Measurements from ENCODE around the gene DDX53.

Gene DDX53
- long read RNA-seq, result 0 reads

DNA sequence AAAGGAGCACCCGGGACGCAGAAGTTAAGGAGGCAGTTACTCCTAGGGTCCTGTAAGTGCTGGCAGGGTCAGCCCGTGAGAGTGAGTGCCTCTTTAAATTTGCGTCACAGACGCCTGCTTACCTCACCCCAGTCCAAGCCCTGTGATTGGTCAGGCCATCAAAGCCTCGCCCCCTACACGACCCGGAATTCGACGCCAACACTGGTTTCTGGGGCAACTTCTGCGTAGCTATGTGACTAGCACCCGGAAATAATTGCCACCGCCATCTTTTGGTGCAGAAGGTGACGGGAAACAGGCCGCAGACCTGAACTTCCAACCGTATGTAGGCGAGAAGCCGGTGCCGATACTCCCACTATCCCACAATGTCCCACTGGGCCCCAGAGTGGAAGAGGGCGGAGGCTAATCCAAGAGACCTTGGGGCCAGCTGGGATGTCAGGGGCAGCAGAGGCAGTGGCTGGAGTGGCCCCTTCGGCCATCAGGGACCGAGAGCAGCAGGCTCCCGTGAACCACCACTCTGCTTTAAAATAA, at the start of gene DDX53:
DDX53 (plus strand) TSS at position 265 of the 528 bp plus-strand sequence; CDS start at position 363, 98 bp downstream.
- Histone ChIP-seq H3K27ac (replicated peaks) (no peak within 1 kb of the TSS), H3K4me3 (replicated peaks; ENCODE audit: insufficient read depth, low read length) (no peak within 1 kb of the TSS)
- TF ChIP-seq, protein P1, sequence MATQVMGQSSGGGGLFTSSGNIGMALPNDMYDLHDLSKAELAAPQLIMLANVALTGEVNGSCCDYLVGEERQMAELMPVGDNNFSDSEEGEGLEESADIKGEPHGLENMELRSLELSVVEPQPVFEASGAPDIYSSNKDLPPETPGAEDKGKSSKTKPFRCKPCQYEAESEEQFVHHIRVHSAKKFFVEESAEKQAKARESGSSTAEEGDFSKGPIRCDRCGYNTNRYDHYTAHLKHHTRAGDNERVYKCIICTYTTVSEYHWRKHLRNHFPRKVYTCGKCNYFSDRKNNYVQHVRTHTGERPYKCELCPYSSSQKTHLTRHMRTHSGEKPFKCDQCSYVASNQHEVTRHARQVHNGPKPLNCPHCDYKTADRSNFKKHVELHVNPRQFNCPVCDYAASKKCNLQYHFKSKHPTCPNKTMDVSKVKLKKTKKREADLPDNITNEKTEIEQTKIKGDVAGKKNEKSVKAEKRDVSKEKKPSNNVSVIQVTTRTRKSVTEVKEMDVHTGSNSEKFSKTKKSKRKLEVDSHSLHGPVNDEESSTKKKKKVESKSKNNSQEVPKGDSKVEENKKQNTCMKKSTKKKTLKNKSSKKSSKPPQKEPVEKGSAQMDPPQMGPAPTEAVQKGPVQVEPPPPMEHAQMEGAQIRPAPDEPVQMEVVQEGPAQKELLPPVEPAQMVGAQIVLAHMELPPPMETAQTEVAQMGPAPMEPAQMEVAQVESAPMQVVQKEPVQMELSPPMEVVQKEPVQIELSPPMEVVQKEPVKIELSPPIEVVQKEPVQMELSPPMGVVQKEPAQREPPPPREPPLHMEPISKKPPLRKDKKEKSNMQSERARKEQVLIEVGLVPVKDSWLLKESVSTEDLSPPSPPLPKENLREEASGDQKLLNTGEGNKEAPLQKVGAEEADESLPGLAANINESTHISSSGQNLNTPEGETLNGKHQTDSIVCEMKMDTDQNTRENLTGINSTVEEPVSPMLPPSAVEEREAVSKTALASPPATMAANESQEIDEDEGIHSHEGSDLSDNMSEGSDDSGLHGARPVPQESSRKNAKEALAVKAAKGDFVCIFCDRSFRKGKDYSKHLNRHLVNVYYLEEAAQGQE (IDR thresholded peaks at IDR 0.05; ENCODE audit: insufficient replicate concordance, low read depth), result no peak
- TF ChIP-seq GABPA (IDR thresholded peaks at IDR 0.05; ENCODE audit: low read depth), result no peak
- TF ChIP-seq SPI1 (IDR thresholded peaks at IDR 0.05; ENCODE audit: borderline replicate concordance, low read depth), result no peak
- TF ChIP-seq POLR2AphosphoS5 (IDR thresholded peaks at IDR 0.05; ENCODE audit: low read depth), result no peak
- TF ChIP-seq, protein P2, sequence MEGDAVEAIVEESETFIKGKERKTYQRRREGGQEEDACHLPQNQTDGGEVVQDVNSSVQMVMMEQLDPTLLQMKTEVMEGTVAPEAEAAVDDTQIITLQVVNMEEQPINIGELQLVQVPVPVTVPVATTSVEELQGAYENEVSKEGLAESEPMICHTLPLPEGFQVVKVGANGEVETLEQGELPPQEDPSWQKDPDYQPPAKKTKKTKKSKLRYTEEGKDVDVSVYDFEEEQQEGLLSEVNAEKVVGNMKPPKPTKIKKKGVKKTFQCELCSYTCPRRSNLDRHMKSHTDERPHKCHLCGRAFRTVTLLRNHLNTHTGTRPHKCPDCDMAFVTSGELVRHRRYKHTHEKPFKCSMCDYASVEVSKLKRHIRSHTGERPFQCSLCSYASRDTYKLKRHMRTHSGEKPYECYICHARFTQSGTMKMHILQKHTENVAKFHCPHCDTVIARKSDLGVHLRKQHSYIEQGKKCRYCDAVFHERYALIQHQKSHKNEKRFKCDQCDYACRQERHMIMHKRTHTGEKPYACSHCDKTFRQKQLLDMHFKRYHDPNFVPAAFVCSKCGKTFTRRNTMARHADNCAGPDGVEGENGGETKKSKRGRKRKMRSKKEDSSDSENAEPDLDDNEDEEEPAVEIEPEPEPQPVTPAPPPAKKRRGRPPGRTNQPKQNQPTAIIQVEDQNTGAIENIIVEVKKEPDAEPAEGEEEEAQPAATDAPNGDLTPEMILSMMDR (IDR thresholded peaks at IDR 0.05; ENCODE audit: insufficient read depth, low read length), result no peak

DNA sequence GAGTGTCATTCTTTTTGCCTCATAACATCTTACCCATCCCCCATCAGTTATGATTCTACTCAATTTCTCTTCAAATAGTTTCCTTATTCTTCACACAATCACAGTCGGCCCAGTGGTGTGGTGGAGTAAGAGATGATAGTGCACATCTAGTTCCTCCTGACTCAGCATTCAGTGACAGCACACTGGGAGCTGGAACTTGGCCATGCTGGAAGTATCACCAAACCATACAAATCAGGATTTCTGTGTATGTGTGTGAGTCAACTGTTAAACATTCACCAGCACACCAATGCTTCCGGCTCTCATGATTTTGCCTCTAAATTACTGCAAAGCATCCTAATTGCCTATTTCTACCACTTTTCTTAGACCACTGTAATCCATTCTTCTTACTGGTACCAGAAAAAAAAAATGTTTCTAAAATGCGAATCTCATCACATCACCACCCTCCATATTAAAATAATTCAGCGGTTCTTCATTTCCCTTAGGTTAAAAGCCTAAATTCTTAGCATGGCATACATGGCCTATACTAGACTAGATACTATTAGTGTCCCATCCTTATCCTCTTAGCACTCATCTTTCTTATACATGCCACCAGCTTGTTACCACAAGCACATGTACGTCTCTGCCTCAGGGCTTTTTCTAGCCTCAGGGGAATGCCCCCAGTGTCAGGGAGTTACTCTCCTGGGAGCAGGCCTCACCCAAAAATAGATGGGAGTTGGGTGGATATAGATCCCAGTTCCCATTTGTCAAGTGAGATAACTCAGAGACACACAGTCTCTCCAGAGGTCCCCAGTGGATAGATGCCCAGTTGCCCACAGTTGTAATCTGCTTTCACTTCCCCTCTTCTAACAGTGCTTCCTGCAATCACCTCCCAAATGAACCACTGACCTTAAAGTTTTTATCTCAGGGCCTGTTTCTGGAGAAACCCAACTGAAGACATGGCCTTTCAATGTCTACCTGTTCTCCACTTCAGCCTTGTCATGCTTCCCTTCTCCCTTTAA, 49.2 kb upstream of the DDX53 start:
- no peak for TF ChIP-seq GABPA (IDR thresholded peaks at IDR 0.05; ENCODE audit: low read depth)
- TF ChIP-seq, protein P2 (IDR thresholded peaks at IDR 0.05; ENCODE audit: insufficient read depth, low read length), result no peak
- TF ChIP-seq, protein P1 (IDR thresholded peaks at IDR 0.05; ENCODE audit: insufficient replicate concordance, low read depth), result no peak
- TF ChIP-seq SPI1 (IDR thresholded peaks at IDR 0.05; ENCODE audit: borderline replicate concordance, low read depth), result no peak
- TF ChIP-seq POLR2AphosphoS5 (IDR thresholded peaks at IDR 0.05; ENCODE audit: low read depth), result no peak
- no peak for DNase-seq (ENCODE audit: low read depth in 1 of 2, low spot score in 1 of 2)
- Histone ChIP-seq H3K27me3 (ENCODE audit: insufficient read depth, poor library complexity, severe bottlenecking) (no peaks in the 10 kb centered on the region), H3K4me3 (replicated peaks; ENCODE audit: insufficient read depth, low read length) (no peak overlapping the region), H3K27ac (replicated peaks) (no peak overlapping the region)

More for the DNA sequence above, at the start of gene DDX53:
- DNase-seq (ENCODE audit: low read depth in 1 of 2, low spot score in 1 of 2), result no peak
- no peaks in the 10 kb centered on the region for H3K27me3 ChIP-seq (ENCODE audit: insufficient read depth, poor library complexity, severe bottlenecking)

DNA sequence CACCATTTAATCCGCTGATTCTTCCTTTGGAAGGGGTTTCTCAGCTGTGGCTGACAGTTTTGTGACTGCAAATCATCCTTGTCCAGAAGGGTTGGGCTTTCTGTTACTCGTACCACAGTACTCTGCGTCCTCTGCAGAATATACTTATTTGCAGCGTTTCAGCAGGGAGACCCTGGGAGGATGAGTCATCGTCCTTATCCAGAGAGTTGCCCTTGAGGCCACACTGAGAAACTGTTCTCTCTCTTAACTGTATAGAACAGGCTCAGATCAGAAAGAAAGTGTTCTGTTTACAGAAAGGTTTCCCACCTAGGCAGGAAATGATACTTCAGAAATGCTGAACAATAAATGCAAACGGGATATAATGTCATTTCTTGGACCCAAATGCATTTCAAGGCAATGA, 47.8 kb upstream of the DDX53 start:
- no peaks in the 10 kb centered on the region for H3K27me3 ChIP-seq (ENCODE audit: insufficient read depth, poor library complexity, severe bottlenecking)
- no peak overlapping the region for H3K27ac ChIP-seq (replicated peaks)
- no peak for DNase-seq (ENCODE audit: low read depth in 1 of 2, low spot score in 1 of 2)
- H3K4me3 ChIP-seq (replicated peaks; ENCODE audit: insufficient read depth, low read length), result no peak overlapping the region
- TF ChIP-seq, protein P2 (IDR thresholded peaks at IDR 0.05; ENCODE audit: insufficient read depth, low read length), result no peak
- TF ChIP-seq, protein P1 (IDR thresholded peaks at IDR 0.05; ENCODE audit: insufficient replicate concordance, low read depth), result no peak
- TF ChIP-seq GABPA (IDR thresholded peaks at IDR 0.05; ENCODE audit: low read depth) (no peak), POLR2AphosphoS5 (IDR thresholded peaks at IDR 0.05; ENCODE audit: low read depth) (no peak), SPI1 (IDR thresholded peaks at IDR 0.05; ENCODE audit: borderline replicate concordance, low read depth) (no peak)

Data from HL-60 (cell line).